Activated B cell treated with CpG ODN at 0.5 μM for 24 hours (primary cell): Measurements from ENCODE around the gene MINDY2. TPM values are rescaled to one million over a fixed set of nuclear protein-coding genes. Genes with fewer than 3 reads are reported as not detected.
A peak's percentile ranks its signal among the peaks of the same experiment; 100 is the strongest.

ENCODE experiments used
- ATAC-seq: fragments of 200-7000 bp; cut with Tn5 transposase; one replicate; pipeline ENCODE4 v1.10.0; 2021; ENCODE audit warnings: low read depth, mild to moderate bottlenecking, moderate library complexity
- CTCF ChIA-PET: fragments of 350-600 bp; sonication (Branson Sonifier 250); formaldehyde crosslinking; loops from one replicate; lab custom pipeline; 2021; ENCODE audit warnings: antibody characterized with exemption; lab: Charles Lee
- POLR2A ChIA-PET: fragments of 350-600 bp; sonication (Branson Sonifier 250); formaldehyde crosslinking; loops from one replicate; lab custom pipeline; 2021; ENCODE audit warnings: antibody characterized with exemption; lab: Charles Lee
- DNase-seq: peaks from one replicate; pipeline ENCODE4 v3.0.0; 2022
- H3K27ac Mint-ChIP-seq: one replicate; pipeline ENCODE4 v1.8.0; 2020; ENCODE audit warnings: mixed read lengths
- H3K27me3 Mint-ChIP-seq: one replicate; pipeline ENCODE4 v1.8.0; 2021; ENCODE audit warnings: mixed read lengths
- H3K36me3 Mint-ChIP-seq: one replicate; pipeline ENCODE4 v1.8.0; 2021; ENCODE audit warnings: low read depth, mixed read lengths
- H3K4me1 Mint-ChIP-seq: one replicate; pipeline ENCODE4 v1.8.0; 2021; ENCODE audit warnings: mixed read lengths
- H3K4me3 Mint-ChIP-seq: one replicate; pipeline ENCODE4 v1.8.0; 2020; ENCODE audit warnings: mild to moderate bottlenecking, mixed read lengths
- H3K9me3 Mint-ChIP-seq: one replicate; pipeline ENCODE4 v1.8.0; 2020; ENCODE audit warnings: mixed read lengths
- CTCF ChIP-seq: fragments of 200-600 bp; IDR thresholded peaks from one replicate; pipeline ENCODE4 v1.8.0; 2022; ENCODE audit warnings: antibody characterized with exemption, mild to moderate bottlenecking
- intact Hi-C: fragments of 100-400 bp; cut with micrococcal nuclease; formaldehyde crosslinking; loops from one replicate; pipeline ENCODE4 v1.15.1; 2024
- total RNA-seq: library from RNA; stranded (reverse); gene quantifications from 2 replicates; pipeline ENCODE4 v1.2.3, GENCODE V29; 2022

The MINDY2 gene
- total RNA-seq, result 5.8 and 6.2 TPM in 2 replicates

- DNase-seq (peak; percentile 89), ATAC-seq (peak; percentile 94)
- H3K9me3 Mint-ChIP-seq, result no peaks in the 10 kb centered on the region
- no peaks in the 10 kb centered on the region for H3K27me3 Mint-ChIP-seq
- H3K27ac Mint-ChIP-seq, result peak within 1 kb of the TSS; percentile 96
- intact Hi-C loops, result loop anchor here (1.0 to 10.0 kb wide), 9 partner anchors 21 to 918 kb away; partner anchors contain the start of genes BNIP2, GTF2A2 and SLTM
- no peak for TF ChIP-seq CTCF
- ChIA-PET POLR2A (interaction anchor here (0.5 to 2.8 kb wide), 19 partner anchors 10 to 919 kb away, joined by 3 to 78 read pairs (median 4); partner anchors contain the start of genes ADAM10 and SLTM), CTCF (interaction anchor here (0.7 to 2.7 kb wide), 13 partner anchors 11 to 914 kb away, joined by 3 to 19 read pairs (median 3); partner anchors contain the start of gene ADAM10)
- H3K4me1 Mint-ChIP-seq, result peaks cover 6% of the 10 kb centered on the region
- H3K36me3 Mint-ChIP-seq, result peaks cover 3% of the 10 kb centered on the region
- peak within 1 kb of the TSS; percentile 93 for H3K4me3 Mint-ChIP-seq
Measured at GRCh38 chr15:58770857-58771620, at the start of gene MINDY2. TSS of gene MINDY2 (plus strand) at chr15:58771302. CDS start at chr15:58771396, 94 bp downstream.

GRCh38 chr15:58724466-58724865 lies 46.6 kb upstream of the MINDY2 start:
- Mint-ChIP-seq H3K36me3 (peaks cover 3% of the 10 kb centered on the region), H3K4me1 (peaks cover 64% of the 10 kb centered on the region), H3K4me3 (peak overlapping the region; percentile 19), H3K27me3 (no peaks in the 10 kb centered on the region), H3K9me3 (no peaks in the 10 kb centered on the region), H3K27ac (peak overlapping the region; percentile 74)
- DNase-seq, result no peak
- ChIA-PET POLR2A (interaction anchor here (0.8 to 4.9 kb wide), 5 partner anchors 14 to 96 kb away, joined by 3 to 37 read pairs (median 4); partner anchors contain the start of genes ADAM10 and MINDY2), CTCF (interaction anchor here (1.0 to 1.7 kb wide), 2 partner anchors 25 to 47 kb away, joined by 3 to 8 read pairs; partner anchors contain the start of genes ADAM10 and MINDY2)
- ATAC-seq, result peak; percentile 92
- no peak for TF ChIP-seq CTCF
- intact Hi-C loops, result loop anchor here (2.0 kb wide), 1 partner anchor 46 kb away; the partner anchor contains the start of gene MINDY2

GRCh38 chr15:58726867-58727266 lies 44.2 kb upstream of the MINDY2 start:
- ChIA-PET POLR2A (interaction anchor here (0.6 to 4.9 kb wide), 8 partner anchors 10 to 332 kb away, joined by 3 to 37 read pairs (median 4); partner anchors contain the start of genes ADAM10 and MINDY2), CTCF (no interaction called here)
- no peaks in the 10 kb centered on the region for H3K27me3 Mint-ChIP-seq
- intact Hi-C loops, result loop anchor here (1.0 to 5.0 kb wide), 2 partner anchors 22 to 35 kb away; partner anchors contain the start of gene ADAM10
- ATAC-seq (peak; percentile 45), DNase-seq (no peak)
- peak overlapping the region; percentile 78 for H3K27ac Mint-ChIP-seq
- peaks cover 64% of the 10 kb centered on the region for H3K4me1 Mint-ChIP-seq
- H3K9me3 Mint-ChIP-seq, result no peaks in the 10 kb centered on the region
- H3K4me3 Mint-ChIP-seq, result peak overlapping the region; percentile 74
- peaks cover 7% of the 10 kb centered on the region for H3K36me3 Mint-ChIP-seq
- TF ChIP-seq CTCF, result no peak

- H3K27ac Mint-ChIP-seq, result peak overlapping the region; percentile 46
- H3K27me3 Mint-ChIP-seq, result no peaks in the 10 kb centered on the region
- ChIA-PET CTCF (no interaction called here), POLR2A (no interaction called here)
- H3K36me3 Mint-ChIP-seq, result peaks cover 7% of the 10 kb centered on the region
- TF ChIP-seq CTCF, result no peak
- DNase-seq (no peak), ATAC-seq (peak; percentile 22)
- no peaks in the 10 kb centered on the region for H3K9me3 Mint-ChIP-seq
- H3K4me3 Mint-ChIP-seq, result no peak overlapping the region
- H3K4me1 Mint-ChIP-seq, result peaks cover 69% of the 10 kb centered on the region
- intact Hi-C loops, result no loop called here
Measured at GRCh38 chr15:58731756-58732535, 39.2 kb upstream of the MINDY2 start.
